ENCODE results near the gene FAP.

Gene FAP

GRCh38 chr2:162184821-162185450, 58.3 kb downstream of the FAP start:
- Histone ChIP-seq H3K4me1 (ENCODE audit: control insufficient read depth, insufficient read depth, low read length) (no peaks in the 10 kb centered on the region), H3K9me3 (ENCODE audit: control insufficient read depth, insufficient read depth, low read depth, low read length) (no peaks in the 10 kb centered on the region), H3K4me3 (ENCODE audit: low read depth, low read length) (no peak overlapping the region), H3K27ac (ENCODE audit: extremely low read depth, low read depth, low read length) (no peak overlapping the region), H3K36me3 (ENCODE audit: control insufficient read depth in 2 of 2, insufficient read depth in 1 of 2, low read length in 2 of 2) (no peaks in the 10 kb centered on the region)
- CTCF ChIA-PET: interaction anchor here (1.1 kb wide), 1 partner anchor 35 kb away, joined by 3 read pairs; no protein-coding TSS in a partner anchor
- POLR2A ChIA-PET: no interaction called here
- TF ChIP-seq ZNF266 (tag by site-specific recombination; IDR thresholded peaks at IDR 0.05; ENCODE audit: low read depth) (no peak), REPIN1 (tag by site-specific recombination; IDR thresholded peaks at IDR 0.05; ENCODE audit: low read depth) (no peak), ZNF513 (tag by site-specific recombination; IDR thresholded peaks at IDR 0.05) (no peak), IKZF3 (tag by site-specific recombination; IDR thresholded peaks at IDR 0.05) (no peak), ZFP3 (tag by site-specific recombination; IDR thresholded peaks at IDR 0.05; ENCODE audit: low read depth) (no peak), ZNF148 (tag by site-specific recombination; IDR thresholded peaks at IDR 0.05; ENCODE audit: borderline replicate concordance) (no peak), ZBTB7A (tag by site-specific recombination; IDR thresholded peaks at IDR 0.05; ENCODE audit: low read depth) (no peak), ZNF18 (tag by site-specific recombination; IDR thresholded peaks at IDR 0.05) (no peak), ZNF660 (tag by site-specific recombination; IDR thresholded peaks at IDR 0.05) (no peak), ZNF146 (tag by site-specific recombination; IDR thresholded peaks at IDR 0.05) (no peak), ZNF155 (tag by site-specific recombination; IDR thresholded peaks at IDR 0.05) (no peak), ZNF473 (tag by site-specific recombination; IDR thresholded peaks at IDR 0.05) (no peak)

GRCh38 chr2:162184359-162184758, 58.9 kb downstream of the FAP start:
- Histone ChIP-seq H3K4me1 (ENCODE audit: control insufficient read depth, insufficient read depth, low read length) (no peaks in the 10 kb centered on the region), H3K27ac (ENCODE audit: extremely low read depth, low read depth, low read length) (no peak overlapping the region), H3K9me3 (ENCODE audit: control insufficient read depth, insufficient read depth, low read depth, low read length) (no peaks in the 10 kb centered on the region), H3K4me3 (ENCODE audit: low read depth, low read length) (no peak overlapping the region), H3K36me3 (ENCODE audit: control insufficient read depth in 2 of 2, insufficient read depth in 1 of 2, low read length in 2 of 2) (no peaks in the 10 kb centered on the region)
- ChIA-PET CTCF (interaction anchor here (1.1 kb wide), 1 partner anchor 36 kb away, joined by 3 read pairs; no protein-coding TSS in a partner anchor), POLR2A (no interaction called here)
- TF ChIP-seq ZNF266 (tag by site-specific recombination; IDR thresholded peaks at IDR 0.05; ENCODE audit: low read depth) (no peak), ZBTB44 (tag by site-specific recombination; IDR thresholded peaks at IDR 0.05) (no peak), ZNF843 (tag by site-specific recombination; IDR thresholded peaks at IDR 0.05) (no peak), ZNF558 (tag by site-specific recombination; IDR thresholded peaks at IDR 0.05) (no peak), ZNF518A (tag by site-specific recombination; conservative IDR thresholded peaks at IDR 0.05; ENCODE audit: low read depth) (no peak), MYNN (tag by site-specific recombination; IDR thresholded peaks at IDR 0.05; ENCODE audit: borderline replicate concordance) (no peak), ZNF112 (tag by site-specific recombination; IDR thresholded peaks at IDR 0.05) (no peak), YY2 (tag by site-specific recombination; IDR thresholded peaks at IDR 0.05) (no peak), ZNF514 (tag by site-specific recombination; IDR thresholded peaks at IDR 0.05) (no peak), ZNF221 (tag by site-specific recombination; IDR thresholded peaks at IDR 0.05; ENCODE audit: borderline replicate concordance) (no peak)

Measured in HEK293 (cell line).